ENCODE results near the gene SCFD2. TPM values are rescaled to one million over a fixed set of nuclear protein-coding genes. Genes with fewer than 3 reads are reported as not detected.
"Not testable (repeated sequence)": the region's sequence is repeated elsewhere in the genome, so short reads cannot be mapped to it uniquely, and the experiment has no call there.

The SCFD2 gene
- total RNA-seq, 4 donors from 2014 or later: 8.9 to 16.0 (median 14.8) TPM

DNA sequence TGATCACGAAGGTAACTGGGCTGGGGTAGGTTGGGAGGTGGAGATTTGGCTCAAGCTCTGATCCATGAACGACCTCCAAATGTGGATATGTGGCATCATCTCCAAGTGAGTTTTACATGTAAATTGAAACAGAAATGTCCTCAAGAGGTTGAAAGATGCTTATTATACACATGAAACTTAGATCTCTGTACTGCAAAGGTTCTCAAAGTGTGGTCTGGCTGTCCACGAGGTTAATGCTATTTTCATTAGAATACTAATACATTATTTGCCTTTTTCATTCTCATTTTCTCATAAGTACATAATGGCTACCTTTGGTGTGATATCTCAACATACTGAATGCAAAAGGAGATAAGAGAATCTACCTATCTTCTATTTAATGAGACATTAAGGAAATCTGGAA is 305.6 kb downstream of the SCFD2 start:
- H3K36me3 ChIP-seq: no peaks in the 10 kb centered on the region
- peaks cover 24 to 34% of the 10 kb centered on the region in 2 donors for H3K4me1 ChIP-seq
- H3K4me3 ChIP-seq: no peak overlapping the region
- H3K9me3 ChIP-seq: no peaks in the 10 kb centered on the region
- TF ChIP-seq POLR2A (IDR thresholded peaks at IDR 0.05): no peak
- TF ChIP-seq, protein P1, sequence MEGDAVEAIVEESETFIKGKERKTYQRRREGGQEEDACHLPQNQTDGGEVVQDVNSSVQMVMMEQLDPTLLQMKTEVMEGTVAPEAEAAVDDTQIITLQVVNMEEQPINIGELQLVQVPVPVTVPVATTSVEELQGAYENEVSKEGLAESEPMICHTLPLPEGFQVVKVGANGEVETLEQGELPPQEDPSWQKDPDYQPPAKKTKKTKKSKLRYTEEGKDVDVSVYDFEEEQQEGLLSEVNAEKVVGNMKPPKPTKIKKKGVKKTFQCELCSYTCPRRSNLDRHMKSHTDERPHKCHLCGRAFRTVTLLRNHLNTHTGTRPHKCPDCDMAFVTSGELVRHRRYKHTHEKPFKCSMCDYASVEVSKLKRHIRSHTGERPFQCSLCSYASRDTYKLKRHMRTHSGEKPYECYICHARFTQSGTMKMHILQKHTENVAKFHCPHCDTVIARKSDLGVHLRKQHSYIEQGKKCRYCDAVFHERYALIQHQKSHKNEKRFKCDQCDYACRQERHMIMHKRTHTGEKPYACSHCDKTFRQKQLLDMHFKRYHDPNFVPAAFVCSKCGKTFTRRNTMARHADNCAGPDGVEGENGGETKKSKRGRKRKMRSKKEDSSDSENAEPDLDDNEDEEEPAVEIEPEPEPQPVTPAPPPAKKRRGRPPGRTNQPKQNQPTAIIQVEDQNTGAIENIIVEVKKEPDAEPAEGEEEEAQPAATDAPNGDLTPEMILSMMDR (IDR thresholded peaks at IDR 0.05 in 4 of 5, conservative IDR thresholded peaks at IDR 0.05 in 1 of 5): no peak
- no peak overlapping the region for H3K27ac ChIP-seq
- in situ Hi-C loops (cut with MboI; ENCODE audit: low sequenced_read_pairs in 4 of 4): no loop called here
- H3K27me3 ChIP-seq: no peaks in the 10 kb centered on the region
- DNase-seq: no peak
- intact Hi-C loops (cut with DNase I; ENCODE audit: low total_unique reads): no loop called here
- ATAC-seq: no peak

DNA sequence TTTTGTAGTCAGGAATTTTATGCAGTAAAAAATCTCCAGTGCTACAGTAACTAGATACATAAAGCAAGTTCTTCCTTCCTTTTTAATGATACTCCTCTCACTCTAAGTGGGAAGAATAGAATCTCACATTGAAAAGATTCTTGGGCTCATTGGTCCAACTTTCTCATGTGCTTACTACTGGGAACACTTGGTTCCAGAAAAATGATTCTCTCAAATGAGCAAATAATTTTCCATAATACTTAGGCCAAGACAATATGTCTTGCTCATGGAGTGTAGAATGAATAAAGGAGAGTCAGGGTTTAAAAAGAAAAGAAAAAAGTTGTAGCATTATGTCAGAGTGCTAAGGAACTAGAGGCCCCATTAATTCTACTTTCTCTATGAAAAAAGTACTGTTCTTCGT is 306.0 kb downstream of the SCFD2 start:
- intact Hi-C loops (cut with DNase I; ENCODE audit: low total_unique reads) (no loop called here), in situ Hi-C loops (cut with MboI; ENCODE audit: low sequenced_read_pairs in 4 of 4) (no loop called here)
- Histone ChIP-seq H3K4me1 (peaks cover 24 to 35% of the 10 kb centered on the region in 2 donors), H3K27me3 (no peaks in the 10 kb centered on the region), H3K36me3 (no peaks in the 10 kb centered on the region), H3K27ac (no peak overlapping the region), H3K9me3 (no peaks in the 10 kb centered on the region), H3K4me3 (no peak overlapping the region)
- DNase-seq (no peak), ATAC-seq (no peak)
- TF ChIP-seq POLR2A (IDR thresholded peaks at IDR 0.05): no peak
- TF ChIP-seq, protein P1 (IDR thresholded peaks at IDR 0.05 in 4 of 5, conservative IDR thresholded peaks at IDR 0.05 in 1 of 5): no peak

DNA sequence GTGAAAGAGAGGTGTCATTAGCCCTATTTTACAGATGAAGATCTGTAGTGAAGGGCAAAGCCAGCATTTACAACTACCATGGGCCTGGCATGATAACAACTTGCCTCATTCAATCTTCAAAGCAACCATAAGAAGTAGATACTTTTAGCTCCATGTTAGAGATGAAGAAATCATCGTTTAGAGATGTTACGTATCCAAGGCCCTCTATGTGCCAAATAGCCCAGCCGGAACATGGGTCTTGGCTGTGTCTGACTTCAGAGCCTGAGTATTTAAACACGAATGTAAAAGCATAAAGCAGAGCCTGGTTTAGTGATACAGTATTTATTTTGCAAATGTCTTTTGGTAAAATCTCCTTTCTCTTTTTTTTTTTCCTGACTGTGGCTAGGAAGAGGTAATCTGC is 306.6 kb downstream of the SCFD2 start:
- in situ Hi-C loops (cut with MboI; ENCODE audit: low sequenced_read_pairs in 4 of 4): no loop called here
- Histone ChIP-seq H3K4me3 (no peak overlapping the region), H3K9me3 (no peaks in the 10 kb centered on the region), H3K4me1 (peaks cover 24 to 35% of the 10 kb centered on the region in 2 donors), H3K27ac (peak overlapping the region in 3 of 4 donors; percentile 19 to 44 (median 39)), H3K36me3 (no peaks in the 10 kb centered on the region), H3K27me3 (no peaks in the 10 kb centered on the region)
- ATAC-seq (peak; percentile 40 to 52), DNase-seq (peak in 1 of 2 donors; percentile 14)
- intact Hi-C loops (cut with DNase I; ENCODE audit: low total_unique reads): no loop called here
- TF ChIP-seq, protein P1 (IDR thresholded peaks at IDR 0.05 in 4 of 5, conservative IDR thresholded peaks at IDR 0.05 in 1 of 5): no peak
- TF ChIP-seq POLR2A (IDR thresholded peaks at IDR 0.05): no peak

DNA sequence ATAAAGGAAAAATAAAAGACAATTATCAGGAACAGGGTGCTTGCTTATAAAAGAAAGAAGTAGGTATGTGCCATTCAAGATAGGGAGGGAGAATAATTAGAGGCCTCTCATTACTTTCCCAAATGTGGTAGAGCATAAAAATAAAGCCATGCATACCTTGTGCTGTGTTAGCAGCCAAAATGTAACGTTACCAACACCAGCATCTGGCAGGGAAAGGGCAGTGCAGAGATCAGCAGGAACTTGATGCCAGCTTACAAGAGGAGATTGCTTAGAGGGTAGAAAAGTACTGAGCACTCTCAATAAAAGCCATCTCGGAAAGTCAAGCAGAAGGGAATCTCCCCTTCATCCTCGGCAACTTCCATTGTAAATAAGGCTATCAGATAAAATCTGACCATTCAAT is 308.2 kb downstream of the SCFD2 start:
- Histone ChIP-seq H3K36me3 (no peaks in the 10 kb centered on the region), H3K9me3 (no peaks in the 10 kb centered on the region), H3K27ac (peak overlapping the region in 2 of 4 donors; percentile 12 to 15), H3K4me1 (peaks cover 24 to 35% of the 10 kb centered on the region in 2 donors), H3K27me3 (no peaks in the 10 kb centered on the region), H3K4me3 (no peak overlapping the region)
- DNase-seq (peak; percentile 18 to 46), ATAC-seq (peak; percentile 90 to 96)
- intact Hi-C loops (cut with DNase I; ENCODE audit: low total_unique reads) (no loop called here), in situ Hi-C loops (cut with MboI; ENCODE audit: low sequenced_read_pairs in 4 of 4) (no loop called here)
- no peak for TF ChIP-seq POLR2A (IDR thresholded peaks at IDR 0.05)
- TF ChIP-seq, protein P1 (IDR thresholded peaks at IDR 0.05 in 4 of 5, conservative IDR thresholded peaks at IDR 0.05 in 1 of 5): no peak

DNA sequence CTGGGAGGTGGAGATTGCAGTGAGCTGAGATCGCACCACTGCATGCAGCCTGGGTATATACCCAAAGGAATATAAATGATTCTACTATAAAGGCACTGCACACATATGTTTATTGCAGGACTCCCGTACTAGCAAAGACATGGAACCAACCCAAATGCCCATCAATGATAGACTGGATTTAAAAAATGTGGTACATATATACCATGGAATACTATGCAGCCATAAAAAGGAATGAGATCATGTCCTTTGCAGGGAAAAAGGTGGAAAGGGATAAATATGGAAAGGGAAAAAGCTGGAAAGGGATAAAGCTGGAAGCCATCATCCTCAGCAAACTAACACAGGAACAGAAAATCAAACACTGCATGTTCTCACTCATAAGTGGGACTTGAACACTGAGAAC is 308.8 kb downstream of the SCFD2 start:
- ATAC-seq; intact Hi-C loops (cut with DNase I; ENCODE audit: low total_unique reads); H3K9me3 ChIP-seq; H3K4me3 ChIP-seq; H3K36me3 ChIP-seq; in situ Hi-C loops (cut with MboI; ENCODE audit: low sequenced_read_pairs in 4 of 4); H3K27me3 ChIP-seq; DNase-seq: not testable (repeated sequence)
- H3K27ac ChIP-seq: peak overlapping the region in 1 of 4 donors; percentile 15
- peaks cover 24 to 35% of the 10 kb centered on the region in 2 donors for H3K4me1 ChIP-seq
